Cardiac septum (tissue), 1 donor: Measurements from ENCODE around the gene ALX1. TPM values are rescaled to one million over a fixed set of nuclear protein-coding genes. Genes with fewer than 3 reads are reported as not detected.
"Not testable (repeated sequence)": the region's sequence is repeated elsewhere in the genome, so short reads cannot be mapped to it uniquely, and the experiment has no call there.

Experiments
- DNase-seq: peaks from one replicate; pipeline ENCODE4 v3.0.0-alpha.2; 2020; ENCODE audit warnings: low spot score
- intact Hi-C: fragments of 100-400 bp; cut with DNase I; formaldehyde crosslinking; loops from one replicate; pipeline ENCODE4 v1.14.0; 2022
- total RNA-seq: library from RNA; stranded (reverse); fragmentation: NEBNext Ultra II Directional; extraction: Animal tissue kit (Norgen Biotek cat#: 25700); gene quantifications from one replicate; pipeline ENCODE4 v1.2.1, GENCODE V29; 2021
- donor health status: DM: no; HTN: no; CAD: no.

The ALX1 gene
- total RNA-seq, 1 donor from 2014 or later: not detected

GRCh38 chr12:85283560-85283959 lies 3.5 kb downstream of the ALX1 start:
- intact Hi-C loops: no loop called here

GRCh38 chr12:85296362-85296761 lies 16.3 kb downstream of the ALX1 start:
- intact Hi-C loops: no loop called here
- DNase-seq: no peak

More at GRCh38 chr12:85283560-85283959, 3.5 kb downstream of the ALX1 start:
- no peak for DNase-seq

GRCh38 chr12:85299053-85299452 lies 19.0 kb downstream of the ALX1 start:
- no peak for DNase-seq
- intact Hi-C loops: no loop called here

- DNase-seq: no peak
- intact Hi-C loops: no loop called here
Measured at GRCh38 chr12:85301051-85301450, 21.0 kb downstream of the ALX1 start.

- intact Hi-C loops: no loop called here
- DNase-seq: no peak
Measured at GRCh38 chr12:85308374-85308773, 28.4 kb downstream of the ALX1 start.

- no peak for DNase-seq
Measured at GRCh38 chr12:85309125-85309566, 29.1 kb downstream of the ALX1 start.

GRCh38 chr12:85310025-85310424 lies 30.0 kb downstream of the ALX1 start:
- intact Hi-C loops: no loop called here

More at GRCh38 chr12:85309125-85309566, 29.1 kb downstream of the ALX1 start:
- intact Hi-C loops: no loop called here

GRCh38 chr12:85310456-85311076 lies 30.5 kb downstream of the ALX1 start:
- intact Hi-C loops: no loop called here
- DNase-seq: no peak

More at GRCh38 chr12:85310025-85310424, 30.0 kb downstream of the ALX1 start:
- DNase-seq: no peak

- DNase-seq, intact Hi-C loops: not testable (repeated sequence)
Measured at GRCh38 chr12:85317866-85318636, 38.0 kb downstream of the ALX1 start.

GRCh38 chr12:85322715-85323114 lies 42.7 kb downstream of the ALX1 start:
- intact Hi-C loops: no loop called here
- DNase-seq: no peak

GRCh38 chr12:85325442-85325841 lies 45.4 kb downstream of the ALX1 start:
- intact Hi-C loops: no loop called here
- no peak for DNase-seq

GRCh38 chr12:85329913-85330312 lies 49.9 kb downstream of the ALX1 start:
- intact Hi-C loops: no loop called here
- no peak for DNase-seq

GRCh38 chr12:85348779-85349178 lies 68.8 kb downstream of the ALX1 start:
- DNase-seq: no peak
- intact Hi-C loops: no loop called here

- intact Hi-C loops: no loop called here
- no peak for DNase-seq
Measured at GRCh38 chr12:85350356-85350755, 70.3 kb downstream of the ALX1 start.

Other genes starting within 250 kb of the ALX1 start
- not detected for gene TSPAN19, start 243.9 kb upstream of the ALX1 start, total RNA-seq
- gene LRRIQ1, start 243.9 kb upstream of the ALX1 start, total RNA-seq: not detected